ENCODE results near the gene MGAM2. TPM values are rescaled to one million over a fixed set of nuclear protein-coding genes. Genes with fewer than 3 reads are reported as not detected.

The MGAM2 gene
- total and polyA plus RNA-seq, 2 donors (not counting 1 experiment from before 2014, with no cell fraction given): not detected

DNA sequence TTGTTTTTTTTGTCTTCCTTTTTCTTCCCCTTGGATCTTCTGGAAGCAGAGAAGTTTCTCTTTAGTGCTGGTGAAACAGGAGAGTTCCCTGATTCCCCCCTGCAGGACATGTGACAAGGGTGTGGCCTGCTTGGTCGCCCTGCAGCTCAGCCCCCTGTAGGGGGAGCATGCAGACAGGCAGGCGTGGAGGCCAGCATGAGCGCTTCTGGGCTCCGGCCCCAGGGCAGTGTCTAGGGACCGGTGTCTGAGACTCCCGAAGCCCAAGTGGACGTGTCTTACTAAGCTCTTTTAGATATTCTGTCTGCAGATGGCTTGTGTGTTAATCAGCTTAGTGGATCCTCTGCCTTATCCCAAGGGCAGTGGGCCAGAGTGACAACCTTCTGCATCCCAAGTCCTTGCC lies 120.2 kb downstream of the MGAM2 start:
- Mint-ChIP-seq H3K4me1 (no peaks in the 10 kb centered on the region), H3K9me3 (ENCODE audit: insufficient read depth) (no peaks in the 10 kb centered on the region), H3K4me3 (no peak overlapping the region), H3K27ac (no peak overlapping the region), H3K27me3 (no peaks in the 10 kb centered on the region)
- Histone ChIP-seq H3K27me3 (replicated peaks in 1 of 4; ENCODE audit: control extremely low read depth in 1 of 4, control insufficient read depth in 3 of 4, insufficient read depth in 4 of 4, low read length in 3 of 4) (no peaks in the 10 kb centered on the region), H3K9ac (ENCODE audit: low read length) (no peak overlapping the region), H3K79me2 (ENCODE audit: control insufficient read depth, insufficient read depth, low read length) (no peaks in the 10 kb centered on the region), H4K20me1 (ENCODE audit: control insufficient read depth, insufficient read depth, low read length, poor library complexity, severe bottlenecking) (no peaks in the 10 kb centered on the region), H2AFZ (ENCODE audit: insufficient read depth, low read depth, low read length, poor library complexity, severe bottlenecking) (no peak overlapping the region), H3K4me1 (ENCODE audit: control insufficient read depth in 2 of 2, insufficient read depth in 2 of 2, low read length in 2 of 2) (no peaks in the 10 kb centered on the region), H3K4me2 (replicated peaks; ENCODE audit: low read depth, low read length, poor library complexity, severe bottlenecking) (no peak overlapping the region), H3K36me3 (replicated peaks in 1 of 2; ENCODE audit: control extremely low read depth in 1 of 2, control insufficient read depth in 1 of 2, extremely low read depth in 1 of 2, insufficient read depth in 2 of 2, low read length in 1 of 2) (no peaks in the 10 kb centered on the region), H3K4me3 (ENCODE audit: control extremely low read depth in 1 of 5, extremely low read depth in 1 of 5, insufficient read depth in 1 of 5, low read depth in 2 of 5, low read length in 4 of 5) (no peak overlapping the region), H3K9me3 (ENCODE audit: control extremely low read depth in 1 of 3, control insufficient read depth in 2 of 3, insufficient read depth in 1 of 3, low read length in 2 of 3) (no peaks in the 10 kb centered on the region), H3K27ac (ENCODE audit: low read length in 2 of 2) (no peak overlapping the region)
- CTCF ChIA-PET: no interaction called here
- DNase-seq: no peak
- ATAC-seq (ENCODE audit: low read depth): no peak
- TF ChIP-seq, protein P1, sequence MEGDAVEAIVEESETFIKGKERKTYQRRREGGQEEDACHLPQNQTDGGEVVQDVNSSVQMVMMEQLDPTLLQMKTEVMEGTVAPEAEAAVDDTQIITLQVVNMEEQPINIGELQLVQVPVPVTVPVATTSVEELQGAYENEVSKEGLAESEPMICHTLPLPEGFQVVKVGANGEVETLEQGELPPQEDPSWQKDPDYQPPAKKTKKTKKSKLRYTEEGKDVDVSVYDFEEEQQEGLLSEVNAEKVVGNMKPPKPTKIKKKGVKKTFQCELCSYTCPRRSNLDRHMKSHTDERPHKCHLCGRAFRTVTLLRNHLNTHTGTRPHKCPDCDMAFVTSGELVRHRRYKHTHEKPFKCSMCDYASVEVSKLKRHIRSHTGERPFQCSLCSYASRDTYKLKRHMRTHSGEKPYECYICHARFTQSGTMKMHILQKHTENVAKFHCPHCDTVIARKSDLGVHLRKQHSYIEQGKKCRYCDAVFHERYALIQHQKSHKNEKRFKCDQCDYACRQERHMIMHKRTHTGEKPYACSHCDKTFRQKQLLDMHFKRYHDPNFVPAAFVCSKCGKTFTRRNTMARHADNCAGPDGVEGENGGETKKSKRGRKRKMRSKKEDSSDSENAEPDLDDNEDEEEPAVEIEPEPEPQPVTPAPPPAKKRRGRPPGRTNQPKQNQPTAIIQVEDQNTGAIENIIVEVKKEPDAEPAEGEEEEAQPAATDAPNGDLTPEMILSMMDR (IDR thresholded peaks at IDR 0.05): no peak
- POLR2A ChIA-PET: no interaction called here
- 49% methylated on average over 7 of the region's 7 CpGs for WGBS (ENCODE audit: insufficient coverage)
- intact Hi-C loops (cut with micrococcal nuclease): no loop called here

GRCh38 chr7:142240546-142240945 lies 129.0 kb downstream of the MGAM2 start:
- no peak overlapping the region for H3K27ac ChIP-seq (ENCODE audit: low read length in 2 of 2)
- no peaks in the 10 kb centered on the region for H3K4me1 Mint-ChIP-seq
- no peaks in the 10 kb centered on the region for H3K4me1 ChIP-seq (ENCODE audit: control insufficient read depth in 2 of 2, insufficient read depth in 2 of 2, low read length in 2 of 2)
- WGBS (ENCODE audit: insufficient coverage): 18% methylated on average over 2 of the region's 4 CpGs
- POLR2A ChIA-PET: no interaction called here
- ATAC-seq (ENCODE audit: low read depth) (no peak), DNase-seq (no peak)
- H3K27ac Mint-ChIP-seq: no peak overlapping the region
- no peaks in the 10 kb centered on the region for H3K27me3 ChIP-seq (replicated peaks in 1 of 4; ENCODE audit: control extremely low read depth in 1 of 4, control insufficient read depth in 3 of 4, insufficient read depth in 4 of 4, low read length in 3 of 4)
- H3K9me3 ChIP-seq (ENCODE audit: control extremely low read depth in 1 of 3, control insufficient read depth in 2 of 3, insufficient read depth in 1 of 3, low read length in 2 of 3): peaks cover 0 to 4% (median 0%) of the 10 kb centered on the region in 3 donors
- H3K9me3 Mint-ChIP-seq (ENCODE audit: insufficient read depth): no peaks in the 10 kb centered on the region
- TF ChIP-seq, protein P1 (IDR thresholded peaks at IDR 0.05): no peak
- TF ChIP-seq EZH2 (IDR thresholded peaks at IDR 0.05; ENCODE audit: borderline replicate concordance, insufficient read depth, low read depth, low read length, poor library complexity, severe bottlenecking): no peak
- no peaks in the 10 kb centered on the region for H4K20me1 ChIP-seq (ENCODE audit: control insufficient read depth, insufficient read depth, low read length, poor library complexity, severe bottlenecking)
- intact Hi-C loops (cut with micrococcal nuclease): no loop called here
- H3K4me3 Mint-ChIP-seq: no peak overlapping the region
- no peak overlapping the region for H3K4me3 ChIP-seq (ENCODE audit: control extremely low read depth in 1 of 5, extremely low read depth in 1 of 5, insufficient read depth in 1 of 5, low read depth in 2 of 5, low read length in 4 of 5)
- H3K4me2 ChIP-seq (replicated peaks; ENCODE audit: low read depth, low read length, poor library complexity, severe bottlenecking): no peak overlapping the region
- no peak overlapping the region for H3K9ac ChIP-seq (ENCODE audit: low read length)
- no peaks in the 10 kb centered on the region for H3K79me2 ChIP-seq (ENCODE audit: control insufficient read depth, insufficient read depth, low read length)
- CTCF ChIA-PET: no interaction called here
- H2AFZ ChIP-seq (ENCODE audit: insufficient read depth, low read depth, low read length, poor library complexity, severe bottlenecking): no peak overlapping the region
- no peaks in the 10 kb centered on the region for H3K36me3 ChIP-seq (replicated peaks in 1 of 2; ENCODE audit: control extremely low read depth in 1 of 2, control insufficient read depth in 1 of 2, extremely low read depth in 1 of 2, insufficient read depth in 2 of 2, low read length in 1 of 2)
- H3K27me3 Mint-ChIP-seq: no peaks in the 10 kb centered on the region
